NK-92 (cell line): ENCODE measurements around the gene UHMK1.

Experiments used
- DNase-seq: peaks from one replicate; lab custom pipeline; 2025; ENCODE audit not compliant: unreplicated experiment; lab: John Stamatoyannopoulos, UW

UHMK1 gene

GRCh38 chr1:162527314-162527713 is 29.7 kb downstream of the UHMK1 start:
- DNase-seq: no peak

DNA sequence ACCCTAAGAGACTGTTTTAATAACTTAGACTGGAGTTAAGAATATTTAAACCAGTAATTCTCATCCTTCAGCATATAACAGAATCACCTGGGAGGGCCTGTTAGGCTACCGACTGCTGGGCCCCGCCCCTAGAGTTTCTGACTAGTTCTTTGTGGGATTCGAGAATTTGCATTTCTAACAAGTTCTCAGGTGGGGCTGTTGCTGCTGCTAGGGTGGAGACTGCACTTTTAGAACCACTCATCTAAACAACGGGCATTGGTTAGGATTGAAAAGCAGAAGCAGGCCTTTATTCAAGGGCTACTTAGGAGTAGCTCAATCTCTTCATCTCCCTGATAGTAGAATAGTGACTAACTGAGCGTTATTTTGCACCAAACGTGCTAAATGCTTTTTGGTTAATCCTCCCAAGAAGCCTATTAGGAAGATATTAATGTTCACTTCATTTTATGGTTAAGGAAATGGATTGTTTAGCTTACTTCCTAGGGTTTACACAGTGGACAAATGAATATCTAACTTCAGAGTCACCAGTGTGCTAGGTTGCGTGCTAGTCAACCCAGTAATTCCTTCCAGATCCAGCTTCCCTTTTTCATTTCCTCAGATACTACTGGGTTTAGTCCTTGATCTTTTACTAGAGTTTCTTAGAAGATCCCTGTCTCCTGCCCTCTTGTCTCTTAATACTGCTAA is 32.8 kb downstream of the UHMK1 start:
- no peak for DNase-seq

DNA sequence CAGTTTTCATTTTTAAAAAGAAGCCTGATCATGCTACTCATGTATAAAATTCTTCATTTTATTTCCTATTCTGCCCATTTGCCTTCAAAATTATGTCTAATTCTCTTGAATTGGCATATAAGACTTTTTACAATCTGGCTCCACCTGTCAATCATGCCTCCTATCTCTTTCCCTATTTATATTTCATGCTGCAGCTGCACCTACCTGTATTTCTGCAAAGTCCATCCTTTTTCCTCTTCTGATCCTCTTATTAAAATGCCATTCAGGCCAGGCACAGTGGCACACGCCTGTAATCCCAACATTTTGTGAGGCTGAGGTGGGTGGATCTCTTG is 33.3 kb downstream of the UHMK1 start:
- DNase-seq: no peak

GRCh38 chr1:162535501-162535900 is 37.9 kb downstream of the UHMK1 start:
- DNase-seq: no peak

GRCh38 chr1:162536511-162536910 is 38.9 kb downstream of the UHMK1 start:
- no peak for DNase-seq

DNA sequence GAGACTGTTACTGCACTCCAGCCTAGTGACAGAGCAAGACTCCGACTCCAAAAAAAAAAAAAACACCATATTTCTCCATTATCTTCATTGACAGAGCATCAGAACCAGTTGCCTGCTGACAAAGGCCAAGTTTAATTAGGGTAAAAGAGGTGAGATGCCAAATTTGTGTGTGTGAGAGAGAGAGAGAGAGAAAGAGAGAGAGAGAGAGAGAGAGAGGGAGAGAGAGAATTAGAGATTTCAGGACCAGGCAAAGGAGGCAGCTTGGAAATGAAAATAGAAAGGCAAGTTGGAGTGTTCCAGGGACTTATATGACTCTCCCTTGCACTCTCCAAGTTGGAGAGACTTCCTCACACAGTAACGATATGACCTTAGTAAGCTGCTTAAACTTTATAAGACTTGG is 39.6 kb downstream of the UHMK1 start:
- no peak for DNase-seq

- no peak for DNase-seq
These were observed 41.3 kb downstream of the UHMK1 start for GRCh38 chr1:162538815-162539431.

- DNase-seq: no peak
These were observed 44.1 kb downstream of the UHMK1 start for GRCh38 chr1:162541619-162542141.

GRCh38 chr1:162543228-162543627 is 45.6 kb downstream of the UHMK1 start:
- DNase-seq: no peak

DNA sequence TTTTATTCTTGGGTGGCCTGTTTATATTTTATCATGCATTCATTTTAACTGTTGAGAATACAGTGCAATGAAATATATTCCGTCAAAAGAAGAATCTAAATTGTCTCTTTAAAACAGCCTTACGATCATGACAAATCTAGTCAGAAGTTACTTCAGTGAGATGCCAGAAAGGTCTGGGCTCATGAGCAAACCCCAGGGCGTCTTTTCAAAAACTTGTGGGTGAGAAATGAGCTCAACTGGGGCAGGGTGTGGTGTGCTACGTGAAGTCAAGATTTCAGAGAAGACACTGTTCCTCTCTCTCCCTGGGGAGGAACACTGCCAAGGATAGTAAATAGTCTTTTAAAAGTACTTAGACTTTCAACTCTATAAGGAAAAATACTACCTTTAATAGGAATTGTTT is 50.6 kb downstream of the UHMK1 start:
- no peak for DNase-seq

DNA sequence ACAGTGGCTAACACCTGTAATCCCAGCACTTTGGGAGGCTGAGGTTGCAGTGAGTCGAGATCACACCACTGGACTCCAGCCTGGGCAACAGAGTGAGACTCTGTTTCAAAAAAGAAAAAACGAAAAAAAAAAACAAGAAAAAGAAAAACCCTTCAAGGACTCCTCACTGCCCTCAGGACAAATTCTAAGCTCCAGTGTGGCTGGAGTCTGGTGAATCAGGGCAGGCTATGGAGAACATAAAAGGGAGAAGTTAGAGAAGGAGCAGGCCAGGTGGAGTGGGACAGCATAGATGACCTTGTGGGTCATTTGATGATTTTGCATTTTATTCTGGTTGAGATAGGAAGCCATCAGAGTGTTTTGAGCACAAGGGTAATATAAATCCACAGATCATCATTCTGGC is 51.4 kb downstream of the UHMK1 start:
- no peak for DNase-seq

DNA sequence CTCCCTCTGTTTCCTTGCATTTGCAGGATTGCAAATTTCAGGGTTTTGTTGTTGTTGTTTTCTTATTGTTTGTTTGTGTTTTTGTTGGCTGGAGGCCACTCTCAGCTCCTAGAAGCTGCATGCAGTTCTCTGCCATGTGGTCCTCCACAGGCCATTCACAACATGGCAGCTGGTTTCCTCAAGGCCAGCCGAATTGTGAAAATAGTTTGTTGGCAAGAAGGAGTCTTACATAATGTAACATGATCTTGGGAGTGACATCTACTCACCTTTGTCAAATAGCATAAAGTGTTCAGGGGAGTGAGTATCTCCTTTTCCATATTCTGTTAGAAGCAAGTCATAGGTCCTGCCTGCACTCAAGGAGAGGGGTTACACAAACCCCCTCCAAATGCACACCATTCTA is 53.3 kb downstream of the UHMK1 start:
- no peak for DNase-seq

- DNase-seq: no peak
These were observed 54.5 kb downstream of the UHMK1 start for GRCh38 chr1:162551969-162552683.

DNA sequence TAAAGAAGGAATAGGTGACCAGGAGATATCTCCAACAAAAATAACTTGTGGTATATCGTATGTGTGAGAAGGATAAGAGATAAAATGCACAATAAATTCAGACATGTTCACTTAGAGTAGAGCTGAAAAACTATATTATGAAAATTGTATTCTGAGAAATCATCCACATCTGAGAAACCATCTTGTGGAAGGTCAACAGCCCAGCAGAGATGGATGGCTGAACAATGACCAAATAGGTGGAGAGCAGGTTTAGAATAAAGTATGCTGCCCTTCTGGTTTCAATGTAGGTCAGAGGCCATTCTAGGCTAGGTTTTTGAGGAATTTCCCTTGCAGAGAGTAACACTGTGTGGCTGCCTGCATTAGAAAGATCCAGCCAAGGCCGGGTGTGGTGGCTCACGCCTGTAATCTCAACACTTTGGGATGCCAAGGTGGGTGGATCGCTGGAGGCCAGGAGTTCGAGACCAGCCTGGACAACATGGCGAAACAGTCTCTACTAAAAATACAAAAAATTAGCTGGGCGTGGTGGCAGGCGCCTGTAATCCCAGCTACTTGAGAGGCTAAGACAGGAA is 55.1 kb downstream of the UHMK1 start:
- DNase-seq: no peak

DNA sequence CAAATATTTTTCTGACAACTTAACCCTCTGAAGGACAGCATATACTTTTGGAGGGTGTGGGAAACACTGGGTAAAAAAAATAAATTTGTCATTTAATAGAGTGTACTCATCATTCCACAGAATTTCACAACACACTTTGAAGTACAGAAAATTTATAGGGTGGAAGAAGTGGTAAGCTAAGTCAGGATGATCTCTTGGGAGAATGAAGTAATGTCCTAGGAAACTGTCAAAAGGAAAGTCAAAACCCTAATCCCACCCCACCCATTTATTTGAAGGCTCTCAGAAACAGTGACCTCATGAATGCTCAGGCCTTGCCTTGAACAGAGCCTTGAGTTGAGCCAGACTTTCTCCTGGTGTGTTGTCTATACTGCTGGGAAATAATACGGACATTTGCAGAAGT is 56.6 kb downstream of the UHMK1 start:
- DNase-seq: no peak

DNA sequence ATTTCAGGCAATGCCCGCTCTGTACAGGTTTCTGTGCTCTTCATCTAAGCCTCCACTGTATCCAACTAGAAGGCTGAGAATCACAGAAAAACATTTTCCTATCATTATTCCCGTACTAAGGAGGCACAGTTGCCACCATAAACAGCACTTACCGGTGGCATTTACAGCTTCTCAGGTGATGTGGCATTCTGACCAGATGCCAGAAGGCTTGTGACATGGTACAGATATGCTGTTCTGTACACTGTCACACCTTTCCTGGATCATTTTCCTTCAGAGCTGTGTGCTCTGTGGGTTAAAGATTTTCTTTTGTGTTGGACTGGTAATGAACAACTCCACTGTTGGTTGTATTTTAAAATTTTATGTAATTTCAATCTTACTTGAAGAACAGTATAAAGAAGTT is 59.9 kb downstream of the UHMK1 start:
- DNase-seq: no peak

DNA sequence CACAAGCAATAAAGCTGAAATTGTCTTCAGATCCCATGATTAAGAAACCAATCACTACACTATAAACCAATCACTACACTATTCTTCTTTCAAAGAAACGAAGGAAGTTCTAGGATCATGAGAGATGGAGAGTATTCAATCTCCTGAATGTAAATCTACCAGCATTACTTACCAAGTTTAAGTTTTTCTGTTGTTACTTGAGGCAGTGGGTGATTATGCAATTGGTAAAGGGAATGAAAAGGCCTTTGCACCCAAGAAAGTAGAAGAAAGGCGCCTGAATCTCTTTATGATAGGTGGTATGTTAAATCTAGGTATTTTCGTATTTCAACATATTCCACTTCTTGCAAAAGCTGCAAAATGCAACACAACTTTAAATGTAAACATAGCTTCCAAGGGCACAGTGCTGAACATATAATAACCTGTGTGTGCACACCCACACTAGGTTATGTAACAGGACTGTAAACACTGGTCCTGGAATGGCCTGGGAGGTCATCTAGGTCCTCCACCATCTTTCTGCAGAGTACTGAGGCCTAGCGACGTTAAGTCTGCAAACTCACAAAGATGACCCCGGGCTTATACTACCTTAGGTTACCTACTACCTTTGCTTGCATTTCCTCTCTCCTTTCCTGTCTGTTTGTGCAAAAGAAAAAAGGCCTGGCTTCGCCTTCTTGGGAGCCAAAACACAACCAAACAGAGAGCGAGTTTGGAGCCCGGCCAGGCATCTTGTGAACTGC is 62.9 kb downstream of the UHMK1 start:
- no peak for DNase-seq

- peak; percentile 85 for DNase-seq
These were observed 63.5 kb downstream of the UHMK1 start for GRCh38 chr1:162561037-162561615.

DNA sequence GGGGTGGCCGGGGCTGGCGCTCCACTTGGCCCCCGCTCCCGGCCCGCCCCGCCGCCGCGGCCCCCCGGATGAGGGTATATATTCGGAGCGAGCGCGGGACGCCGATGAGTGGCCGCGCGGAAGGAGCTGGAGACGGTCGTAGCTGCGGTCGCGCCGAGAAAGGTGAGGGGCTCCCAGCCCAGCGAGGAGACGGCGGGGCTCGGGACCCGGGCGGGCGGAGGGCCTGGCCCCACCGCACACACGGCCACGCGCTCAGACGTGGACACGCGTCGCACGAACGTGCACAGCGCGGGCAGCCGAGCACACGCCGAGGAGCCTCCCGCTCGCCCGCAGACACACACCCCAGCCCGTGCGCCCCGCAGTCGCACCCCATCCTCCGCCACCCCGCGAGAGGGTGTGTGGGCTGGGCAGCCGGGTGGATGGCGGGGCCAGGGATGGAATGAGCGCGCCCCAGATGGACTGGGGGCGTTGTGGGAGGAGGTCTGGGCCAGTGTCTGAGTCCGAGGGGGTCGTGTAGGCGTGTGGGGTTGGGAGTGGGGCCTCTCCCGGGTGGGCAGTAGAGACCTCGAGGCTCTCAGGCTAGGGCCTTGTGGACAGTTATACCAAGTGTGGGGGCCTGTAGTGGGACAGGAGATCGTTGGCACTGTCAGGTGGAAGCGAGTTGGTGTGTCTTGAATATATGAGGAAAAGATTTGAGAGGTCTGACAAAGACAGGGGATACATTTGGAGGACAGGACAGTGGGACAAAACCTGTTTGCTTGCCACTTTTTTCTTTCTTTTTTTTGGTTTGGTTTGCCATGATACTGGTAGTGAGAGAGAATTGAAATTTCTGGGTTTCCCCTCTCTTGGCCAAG is 64.2 kb downstream of the UHMK1 start, which contains the start of gene UAP1:
TSS of gene UAP1 (plus strand) at position 107 of the 854 bp plus-strand sequence. CDS start 4,347 bp downstream, outside the sequence.
- no peak for DNase-seq

- DNase-seq: no peak
These were observed 64.8 kb downstream of the UHMK1 start for GRCh38 chr1:162562470-162562828.
